Endothelial cell of hepatic sinusoid (primary cell): ENCODE measurements around the gene HGD.
"Not testable (repeated sequence)": the region's sequence is repeated elsewhere in the genome, so short reads cannot be mapped to it uniquely, and the experiment has no call there.

ENCODE experiments used
- in situ Hi-C: cut with HindIII; loops from 2 replicates; pipeline ENCODE4 v1.10.0; 2017; ENCODE audit warnings: low sequenced_read_pairs

HGD gene

DNA sequence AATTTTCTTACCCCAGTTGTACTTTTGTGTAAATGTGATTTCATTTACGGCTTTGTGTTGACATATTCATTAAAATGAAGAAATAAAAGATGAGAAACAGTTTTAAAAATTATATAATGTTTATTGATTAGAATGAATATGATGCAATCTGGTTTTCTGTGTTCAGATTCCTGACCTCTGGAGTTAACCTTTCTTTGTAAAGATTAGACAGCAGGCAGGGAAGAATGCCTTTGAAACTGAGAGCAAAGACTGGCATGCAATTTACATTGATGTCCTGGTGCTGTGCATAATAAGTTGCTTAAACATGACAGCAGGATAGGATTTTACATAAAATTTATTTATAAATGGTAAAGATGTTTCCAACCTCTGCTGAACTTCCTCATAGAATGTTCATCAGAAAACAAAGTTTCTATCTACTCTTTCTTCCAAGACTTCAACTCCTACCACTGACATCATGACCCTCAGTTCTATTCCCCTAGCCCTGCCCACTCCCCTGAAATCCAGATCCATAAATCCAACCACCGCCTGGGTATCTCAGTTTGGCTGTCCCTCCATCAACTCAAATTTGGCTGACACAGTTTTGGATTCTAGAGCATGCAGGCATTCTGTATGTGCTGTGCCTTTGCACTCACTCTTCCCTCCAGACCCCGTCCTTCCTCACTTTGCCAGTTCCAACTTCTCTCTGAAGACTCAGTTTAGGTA lies 1.7 kb downstream of the HGD start:
- in situ Hi-C loops = no loop called here

DNA sequence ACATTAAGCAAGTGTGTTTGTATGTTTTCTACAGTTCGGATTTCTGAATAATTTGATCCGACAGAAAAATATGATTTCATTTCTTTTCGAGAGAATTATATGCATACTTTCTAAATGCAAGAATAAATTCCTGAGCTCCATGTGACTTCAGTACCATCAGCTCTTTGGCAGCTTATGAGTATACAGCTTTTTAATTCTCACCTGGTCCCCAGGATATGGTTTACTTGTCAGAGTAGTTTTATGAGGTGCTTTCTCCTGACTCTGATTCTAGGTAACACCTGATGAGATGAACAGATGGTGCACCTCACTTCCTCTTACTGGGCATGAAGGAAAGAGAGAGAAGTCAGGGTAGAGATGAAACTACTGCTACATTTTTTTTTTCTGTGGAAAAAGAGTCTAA lies 3.1 kb downstream of the HGD start:
- in situ Hi-C loops = no loop called here

DNA sequence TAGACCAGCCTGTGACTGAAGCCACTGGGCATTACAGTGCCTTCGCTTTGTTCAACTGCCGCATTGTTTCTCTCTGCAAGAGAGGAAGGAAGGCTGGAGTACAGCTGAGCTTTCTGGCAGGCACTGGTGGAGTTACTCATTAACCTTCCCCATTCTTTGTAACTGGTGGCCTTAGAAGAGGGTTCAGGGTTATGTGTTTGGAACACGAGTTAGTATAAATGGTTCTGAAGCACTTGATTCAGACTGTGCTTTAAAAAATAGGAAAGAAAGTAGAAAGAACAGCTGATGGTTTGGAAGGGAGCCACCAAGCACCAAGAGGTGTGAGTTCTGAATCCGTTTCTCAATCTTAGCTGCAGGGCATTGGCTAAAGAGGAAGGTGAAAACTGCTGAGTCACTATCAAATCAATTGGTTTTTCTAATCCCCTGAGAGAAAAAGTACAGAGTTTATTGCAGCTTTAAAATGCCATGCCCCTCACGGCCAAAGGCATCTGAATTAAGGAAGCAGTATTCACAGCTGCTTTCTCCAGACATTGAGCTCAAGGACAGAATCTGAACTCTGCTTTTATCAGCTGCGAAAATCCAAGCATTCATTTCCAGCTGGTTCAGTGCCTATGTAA lies 3.6 kb downstream of the HGD start:
- in situ Hi-C loops = no loop called here

DNA sequence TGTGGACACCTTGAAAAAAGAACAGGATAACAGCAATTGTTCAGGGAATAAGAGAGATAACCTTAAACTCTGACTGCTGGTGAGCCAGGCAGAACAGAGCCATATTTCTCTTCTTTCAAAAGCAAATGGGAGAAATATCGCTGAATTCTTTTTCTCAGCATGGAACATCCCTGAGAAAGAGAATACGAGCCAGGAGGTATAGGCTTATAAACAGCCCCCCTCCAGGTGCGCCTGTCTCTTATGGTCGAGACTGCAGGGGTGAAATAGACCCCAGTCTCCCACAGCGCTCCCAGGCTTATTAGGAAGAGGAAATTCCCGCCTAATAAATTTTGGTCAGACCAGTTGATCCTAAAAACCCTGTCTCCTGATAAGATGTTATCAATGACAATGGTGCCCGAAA lies 4.8 kb downstream of the HGD start:
- in situ Hi-C loops = not testable (repeated sequence)

DNA sequence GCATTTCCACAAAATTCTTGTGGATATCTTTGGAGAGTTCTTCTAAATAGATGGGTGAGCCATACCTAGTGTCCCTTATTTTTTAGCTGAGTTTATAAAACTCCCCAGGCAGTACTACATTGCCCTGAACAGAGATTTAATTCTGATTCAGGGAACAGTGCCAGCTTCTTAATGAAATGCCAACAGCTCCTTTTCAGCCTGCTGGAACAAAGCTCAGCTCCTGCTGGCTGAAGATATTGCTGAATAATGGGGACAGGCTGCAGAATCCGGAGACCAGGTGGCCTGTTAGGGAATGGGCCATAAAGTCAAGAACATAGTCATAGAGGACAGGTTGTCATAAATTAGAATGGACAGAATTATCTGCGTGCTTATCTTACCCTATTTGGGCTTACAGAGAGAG lies 8.9 kb downstream of the HGD start:
- in situ Hi-C loops = no loop called here

DNA sequence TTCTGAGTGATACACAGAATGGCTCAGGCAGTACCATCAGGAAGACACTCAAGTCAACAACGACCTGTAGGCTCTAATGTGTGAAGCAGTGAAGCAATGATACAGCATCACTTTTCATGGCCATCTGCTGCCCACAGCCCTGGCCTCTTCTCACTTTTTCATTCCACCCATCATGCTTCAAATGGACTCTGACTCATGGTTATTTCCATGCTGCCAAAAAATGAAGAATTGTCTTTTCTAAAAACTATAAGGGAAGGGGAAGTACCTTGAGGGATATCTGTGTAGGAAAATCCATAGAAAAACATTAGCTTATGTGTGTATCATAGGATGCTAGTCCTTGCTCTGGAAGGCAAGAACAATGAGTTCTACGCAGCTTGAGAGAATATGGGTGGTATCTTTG lies 11.5 kb downstream of the HGD start:
- in situ Hi-C loops = no loop called here

DNA sequence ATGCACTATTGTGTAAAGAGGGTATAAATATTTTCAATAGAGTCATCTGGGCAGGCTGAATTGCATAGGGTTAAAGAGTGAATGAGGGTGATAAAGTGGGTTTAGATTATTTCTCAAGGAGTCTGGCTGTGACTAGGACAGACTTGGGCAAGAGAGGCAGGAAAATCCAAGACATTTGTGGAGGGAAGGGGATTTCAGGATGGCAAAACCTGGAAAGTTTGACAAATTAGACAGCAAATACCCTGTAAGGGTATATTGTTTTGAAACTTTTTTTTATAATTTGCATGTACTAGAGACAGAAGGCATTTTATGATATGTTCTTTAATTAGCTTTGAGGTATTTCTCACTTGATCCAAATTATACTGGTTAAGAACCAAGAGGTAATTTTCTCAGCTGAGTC lies 17.1 kb downstream of the HGD start:
- in situ Hi-C loops = no loop called here

DNA sequence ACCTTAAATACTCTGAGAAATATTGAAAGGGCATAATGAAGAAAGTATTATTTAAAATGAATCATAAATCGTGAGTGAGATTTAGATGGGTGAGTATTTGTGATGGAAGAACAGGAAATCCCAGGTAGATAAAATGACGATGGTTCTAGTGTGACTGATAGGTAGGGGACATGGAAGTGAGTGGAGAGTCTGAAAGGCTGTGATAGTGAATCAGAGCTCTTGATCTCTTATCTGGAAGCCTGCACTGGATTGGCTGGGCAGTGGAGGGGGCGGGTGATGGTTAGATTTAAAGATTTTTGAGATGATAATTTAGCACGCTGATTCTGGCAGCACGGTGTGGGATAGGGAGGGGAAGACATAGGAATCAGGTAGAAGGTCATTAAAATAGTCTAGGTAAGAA lies 20.1 kb downstream of the HGD start:
- in situ Hi-C loops = no loop called here

DNA sequence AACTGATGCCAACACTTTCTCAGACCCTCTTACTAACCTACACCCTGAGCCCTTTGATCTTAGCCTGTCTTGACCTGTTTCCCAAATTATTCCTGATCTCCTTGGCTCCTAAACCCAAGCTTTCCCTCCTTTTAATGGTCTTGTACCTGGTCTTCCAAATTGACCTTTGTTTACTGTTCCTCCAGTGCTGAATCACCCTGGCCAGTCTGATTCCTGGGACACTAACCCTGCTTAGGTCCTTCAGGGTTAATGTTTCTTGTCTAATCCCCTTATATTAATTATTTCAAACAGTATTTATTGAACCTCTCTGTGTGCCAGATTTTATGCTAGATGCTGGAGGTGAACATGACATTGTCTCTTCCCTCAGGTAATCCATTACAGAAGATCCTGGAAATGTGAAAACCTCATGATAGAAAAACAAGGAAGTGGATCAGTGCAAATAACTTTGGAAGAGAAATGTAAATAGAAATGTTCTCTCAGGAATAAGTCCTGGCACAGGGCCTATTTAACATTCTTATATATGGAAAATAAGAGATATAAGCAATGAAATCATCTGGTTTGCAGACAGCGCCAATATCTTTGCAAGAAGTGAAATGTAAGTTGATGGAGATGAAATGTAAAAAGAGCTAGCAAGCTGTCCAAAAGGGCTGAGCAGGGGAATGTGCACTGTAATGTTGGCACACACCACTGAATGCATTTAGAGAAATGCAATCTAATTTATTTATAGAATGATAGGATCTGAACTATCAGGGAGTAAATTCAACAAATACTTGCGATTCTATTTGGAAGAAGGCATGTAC lies 20.7 kb downstream of the HGD start:
- in situ Hi-C loops = no loop called here

DNA sequence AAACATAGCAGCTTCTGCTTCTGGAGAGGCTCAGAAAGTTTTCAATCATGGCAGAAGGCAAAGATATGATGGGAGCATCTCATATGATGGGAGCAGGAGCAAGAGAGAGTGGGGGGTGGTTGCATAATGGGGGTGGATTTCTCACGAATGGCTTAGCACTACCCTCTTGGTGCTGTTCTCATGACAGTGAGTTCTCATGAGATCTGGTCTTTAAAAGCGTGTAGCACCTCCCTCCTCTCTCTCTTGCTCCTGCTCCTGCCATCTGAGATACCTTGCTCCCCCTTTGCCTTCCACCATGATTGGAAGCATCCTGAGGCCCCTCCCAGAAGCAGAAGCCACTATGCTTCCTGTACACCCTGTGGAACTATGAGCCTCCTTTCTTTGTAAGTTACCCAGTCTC lies 22.2 kb downstream of the HGD start:
- in situ Hi-C loops = no loop called here

DNA sequence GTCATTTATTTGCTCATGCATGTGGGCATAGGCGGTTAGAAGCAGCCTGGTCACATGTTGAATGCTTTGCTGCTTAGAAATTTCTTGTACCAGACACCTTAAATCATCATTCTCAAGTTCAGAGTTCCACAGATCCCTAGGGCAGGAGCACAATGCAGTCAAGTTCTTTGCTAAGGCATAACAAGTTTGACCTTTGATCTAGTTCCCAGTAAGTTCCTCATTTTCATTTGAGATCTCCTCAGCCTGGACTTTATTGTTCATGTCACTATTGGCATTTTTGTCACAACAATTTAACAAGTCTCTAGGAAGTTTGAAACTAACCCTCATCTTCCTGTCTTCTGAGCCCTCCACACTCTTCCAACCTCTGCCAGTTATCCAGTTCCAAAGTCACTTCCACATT lies 22.8 kb downstream of the HGD start:
- in situ Hi-C loops = no loop called here

DNA sequence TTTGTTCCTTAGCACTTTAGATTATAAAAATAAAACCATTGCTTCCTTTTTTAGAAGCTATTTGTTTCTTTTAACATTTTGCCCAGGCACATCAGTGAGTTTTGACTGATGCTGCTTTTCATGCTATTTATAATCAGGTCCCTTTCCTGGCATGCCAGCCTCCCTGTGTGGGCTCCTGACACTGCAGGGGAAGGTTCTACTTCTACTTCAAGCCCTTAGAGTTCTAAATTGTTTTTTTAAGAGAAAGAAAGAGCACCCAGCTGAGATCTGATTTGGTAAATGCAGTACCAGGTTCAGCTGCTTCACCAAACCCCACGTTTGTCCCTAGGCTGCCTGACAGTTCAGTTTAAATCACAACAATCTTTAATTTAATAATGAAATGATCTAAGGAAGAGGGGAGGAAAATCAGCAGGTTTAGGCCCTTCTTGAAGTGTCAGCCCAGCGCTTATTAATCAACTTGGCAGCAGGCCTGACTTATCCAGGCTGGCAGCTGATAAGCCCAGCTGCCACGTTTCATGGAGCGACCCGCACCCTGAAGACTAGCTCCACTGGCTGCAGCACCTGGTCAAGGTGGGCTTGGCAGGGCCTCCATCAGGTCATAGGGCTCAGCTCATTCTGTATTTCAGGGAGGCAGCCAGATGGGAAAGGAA lies 29.0 kb downstream of the HGD start:
- in situ Hi-C loops = no loop called here

DNA sequence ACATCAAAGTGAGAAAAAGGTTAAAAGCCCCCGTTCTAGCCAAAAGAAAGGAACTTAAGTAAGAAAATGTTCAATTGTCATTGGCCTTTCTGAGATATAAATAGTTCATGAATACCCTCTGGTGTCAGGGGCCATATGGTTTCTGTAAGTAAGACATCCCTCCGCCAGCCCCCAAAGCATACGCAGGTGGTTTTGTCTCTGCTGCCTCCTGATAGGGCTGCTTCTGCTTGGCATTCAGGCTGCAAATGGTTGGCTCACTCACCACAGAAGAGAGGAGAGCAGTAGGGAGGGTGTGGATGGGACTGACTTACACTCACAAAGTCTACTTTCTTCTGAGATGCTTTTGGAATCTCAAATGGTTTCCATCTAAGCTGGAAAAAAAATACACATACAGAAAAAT lies 29.8 kb downstream of the HGD start:
- in situ Hi-C loops = no loop called here

DNA sequence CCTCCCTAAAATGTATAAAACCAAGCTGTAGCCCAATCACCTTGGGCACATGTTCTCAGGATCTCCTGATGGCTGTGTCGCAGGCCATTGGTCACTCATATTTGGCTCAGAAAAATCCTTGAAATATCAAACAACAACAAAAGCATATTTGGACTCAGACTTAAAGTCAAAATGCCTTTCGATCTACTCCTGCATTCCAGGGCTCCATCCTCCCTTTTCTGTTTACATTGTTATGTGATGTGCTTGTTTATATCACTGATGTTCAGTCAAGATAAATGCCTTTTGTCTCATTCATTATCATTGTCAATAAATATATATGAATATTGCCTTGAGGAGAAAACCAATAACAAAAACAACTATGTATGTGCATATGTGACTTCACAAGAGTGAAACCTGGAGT lies 31.7 kb downstream of the HGD start:
- in situ Hi-C loops = no loop called here

DNA sequence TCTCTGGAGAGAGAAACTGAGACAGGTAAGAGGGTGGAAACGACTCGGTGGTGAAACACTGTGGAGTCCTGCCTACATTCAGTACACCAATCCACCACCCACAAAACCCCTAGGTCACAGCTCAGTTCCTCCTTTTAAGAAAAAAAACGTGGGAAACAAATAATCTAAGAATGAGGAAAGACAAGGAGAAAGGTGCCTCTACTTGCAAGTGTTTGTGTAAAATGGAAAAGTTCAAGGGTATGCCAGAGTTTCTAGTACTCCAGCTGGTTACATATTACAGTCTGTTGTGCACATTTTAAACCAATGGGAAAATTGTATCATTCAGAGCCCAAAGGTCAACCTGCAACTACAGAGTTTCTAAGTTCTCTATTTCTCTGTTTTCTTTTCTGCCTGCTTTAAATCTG lies 32.2 kb downstream of the HGD start:
- in situ Hi-C loops = loop anchor here (5.0 kb wide), 1 partner anchor 43 kb away; no protein-coding TSS in a partner anchor

DNA sequence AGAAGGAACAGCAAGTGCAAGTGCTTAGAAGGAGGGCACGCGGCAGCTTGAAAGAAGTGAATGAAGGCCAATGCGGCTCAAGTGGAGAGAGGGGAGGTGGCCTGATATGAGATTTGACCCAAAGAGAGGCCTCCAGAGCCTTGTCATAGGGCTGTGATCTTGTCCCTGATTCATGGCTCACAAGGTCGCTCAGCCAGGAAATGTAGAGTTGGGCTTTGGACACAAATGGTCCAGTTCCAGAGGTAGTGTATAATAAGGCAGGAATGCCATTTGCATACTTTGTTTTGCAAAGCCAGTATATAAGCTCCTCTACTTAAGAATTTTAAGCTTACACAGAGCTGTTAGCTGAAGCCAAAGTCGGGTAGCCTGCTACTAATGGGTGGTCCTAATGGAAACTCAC lies 33.7 kb downstream of the HGD start:
- in situ Hi-C loops = loop anchor here (5.0 kb wide), 1 partner anchor 41 kb away; no protein-coding TSS in a partner anchor

DNA sequence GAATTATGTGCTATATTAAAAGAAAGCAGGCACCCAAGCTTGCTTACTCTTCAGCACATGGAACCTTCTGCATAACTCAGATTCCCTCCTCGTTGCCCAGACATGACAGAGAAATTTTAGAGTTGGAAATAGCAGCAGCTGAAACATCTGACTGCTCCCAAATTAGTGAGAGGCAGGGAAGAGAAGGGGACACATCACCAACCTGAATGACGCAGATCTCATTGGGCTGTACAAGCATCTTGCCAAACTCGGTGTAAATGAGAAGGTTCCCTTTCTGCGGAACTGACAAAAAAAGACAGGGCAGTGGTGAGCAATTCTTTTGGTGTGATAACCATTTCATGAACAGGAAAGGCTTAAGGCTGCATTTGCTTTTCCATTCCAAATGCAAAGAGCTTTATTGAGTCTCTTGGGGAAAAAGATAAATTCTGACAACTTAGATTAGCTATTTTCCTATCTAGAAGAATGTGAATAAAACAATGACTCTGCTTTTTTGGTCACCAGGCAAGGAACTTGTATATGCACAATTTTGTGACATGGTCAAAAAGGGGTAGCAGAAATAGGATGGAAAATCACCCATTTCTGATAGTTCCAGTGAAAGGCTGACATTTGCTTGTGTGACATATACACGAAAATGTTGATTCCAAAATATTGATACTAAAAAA lies 35.1 kb downstream of the HGD start:
- in situ Hi-C loops = loop anchor here (5.0 kb wide), 1 partner anchor 40 kb away; no protein-coding TSS in a partner anchor

DNA sequence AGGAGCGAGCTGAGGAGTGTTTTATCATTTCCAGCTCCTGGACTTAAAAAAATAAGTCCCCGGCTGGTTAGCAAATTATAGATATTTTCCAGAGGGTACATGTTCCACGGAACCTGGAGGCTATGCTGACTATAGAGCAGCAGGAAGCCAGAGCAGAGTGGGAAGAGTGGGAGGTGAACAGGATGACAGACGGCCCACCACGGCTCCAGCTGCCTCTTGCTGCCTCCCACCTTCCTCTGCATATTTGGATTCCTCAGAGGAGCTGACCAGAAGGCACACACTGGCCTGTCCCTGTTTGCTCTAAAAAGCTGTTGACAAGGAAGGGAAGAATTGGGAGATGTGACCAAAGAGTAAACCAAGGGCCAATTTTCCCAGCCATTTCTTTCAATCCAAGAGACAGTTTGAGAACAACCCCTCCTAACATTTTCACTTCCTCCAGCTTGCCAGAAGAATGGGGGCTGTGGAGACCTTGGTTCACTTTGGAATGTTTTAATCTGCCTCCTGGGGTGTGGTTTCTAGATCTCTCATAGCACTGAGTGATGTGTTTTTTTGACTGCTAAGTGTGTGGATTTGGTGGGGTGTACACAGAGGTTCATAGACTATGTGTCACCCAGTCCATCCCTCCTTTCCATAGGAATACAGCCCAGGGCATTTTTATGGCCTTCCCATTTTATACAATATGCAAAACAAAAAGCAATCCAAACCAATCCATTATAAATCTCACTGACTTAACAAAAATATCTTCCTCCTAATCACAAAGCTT lies 36.8 kb downstream of the HGD start:
- in situ Hi-C loops = loop anchor here (5.0 kb wide), 1 partner anchor 38 kb away; no protein-coding TSS in a partner anchor

DNA sequence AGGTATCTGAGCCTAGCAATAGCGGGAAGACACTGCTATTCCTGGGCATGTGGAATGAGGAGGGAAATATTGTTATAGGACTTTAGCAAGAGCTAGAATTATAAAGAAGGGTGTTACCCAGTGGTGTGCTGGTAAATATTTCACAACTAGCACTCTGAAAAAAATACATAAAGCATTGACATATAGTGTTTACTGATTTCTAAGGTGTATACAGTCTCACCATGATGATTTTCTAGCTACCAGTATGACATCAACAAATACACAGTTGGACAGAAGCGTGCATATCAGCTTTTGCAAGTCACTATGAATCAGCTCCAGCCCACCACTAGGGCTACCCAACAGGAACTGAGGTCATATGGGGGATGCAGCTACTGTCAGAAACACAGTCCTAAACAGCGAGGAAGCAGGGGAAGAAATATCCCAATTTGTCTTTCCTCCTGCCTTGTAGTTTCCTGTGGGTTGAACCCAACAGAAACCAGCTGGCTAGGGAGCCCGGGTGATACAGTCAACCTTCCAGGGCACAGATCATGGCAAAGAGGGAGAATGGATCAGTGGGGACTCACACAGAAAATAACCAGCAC lies 39.6 kb downstream of the HGD start:
- in situ Hi-C loops = no loop called here
